GM10266 (cell line): ENCODE measurements around the gene SLC38A2.
A peak's percentile ranks its signal among the peaks of the same experiment; 100 is the strongest.

ENCODE experiments used
- DNase-seq: peaks from one replicate; pipeline ENCODE4 v3.0.0; 2012; ENCODE audit errors: extremely low spot score
- CTCF ChIP-seq: IDR thresholded peaks from 2 replicates; pipeline ENCODE4 v1.5.1; 2012; ENCODE audit warnings: mild to moderate bottlenecking, low read depth; ENCODE audit not compliant: control insufficient read depth, insufficient read depth; ENCODE audit errors: missing control alignments

SLC38A2 gene

DNA sequence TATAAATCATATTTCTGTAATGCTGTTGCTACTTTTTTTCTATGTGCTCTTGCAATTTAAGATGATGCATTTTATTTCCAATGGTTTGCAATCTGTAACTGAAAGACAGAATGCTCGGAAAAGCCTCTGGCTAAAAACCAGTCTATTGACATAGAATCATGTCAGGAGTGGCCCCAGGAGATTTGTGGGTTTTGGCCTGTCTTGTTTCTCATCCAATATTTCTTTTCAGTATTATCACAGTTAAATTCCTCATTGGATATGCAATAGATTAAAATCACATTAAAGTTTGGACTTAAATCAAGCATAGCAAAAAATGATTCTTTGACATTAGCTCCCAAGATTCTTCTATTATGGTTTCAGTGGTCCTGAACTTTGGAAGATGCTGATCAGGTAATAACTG lies 19.1 kb upstream of the SLC38A2 start:
- TF ChIP-seq CTCF = no peak
- no peak for DNase-seq

DNA sequence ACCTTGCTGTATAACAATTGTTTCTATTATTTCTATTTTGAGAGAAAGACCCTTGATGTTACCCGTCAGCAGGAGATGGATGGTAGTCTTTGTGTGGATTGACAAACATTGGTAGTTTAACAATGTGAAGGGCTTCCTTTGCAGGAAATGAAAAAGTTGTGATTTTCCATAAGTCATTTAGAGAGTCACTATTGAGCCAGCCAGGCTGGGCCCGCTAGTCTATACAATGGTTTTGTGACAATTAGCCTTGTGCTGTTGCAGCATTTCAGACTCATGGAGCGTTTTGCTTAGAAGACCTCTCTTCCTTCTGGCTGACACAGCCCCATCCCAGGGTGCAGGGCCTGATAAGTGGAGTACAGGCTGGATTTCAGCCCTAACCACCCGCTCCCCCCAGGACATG lies 18.3 kb upstream of the SLC38A2 start:
- DNase-seq = no peak
- TF ChIP-seq CTCF = no peak

GRCh38 chr12:46390304-46390703 lies 17.7 kb upstream of the SLC38A2 start:
- no peak for DNase-seq
- TF ChIP-seq CTCF = no peak

DNA sequence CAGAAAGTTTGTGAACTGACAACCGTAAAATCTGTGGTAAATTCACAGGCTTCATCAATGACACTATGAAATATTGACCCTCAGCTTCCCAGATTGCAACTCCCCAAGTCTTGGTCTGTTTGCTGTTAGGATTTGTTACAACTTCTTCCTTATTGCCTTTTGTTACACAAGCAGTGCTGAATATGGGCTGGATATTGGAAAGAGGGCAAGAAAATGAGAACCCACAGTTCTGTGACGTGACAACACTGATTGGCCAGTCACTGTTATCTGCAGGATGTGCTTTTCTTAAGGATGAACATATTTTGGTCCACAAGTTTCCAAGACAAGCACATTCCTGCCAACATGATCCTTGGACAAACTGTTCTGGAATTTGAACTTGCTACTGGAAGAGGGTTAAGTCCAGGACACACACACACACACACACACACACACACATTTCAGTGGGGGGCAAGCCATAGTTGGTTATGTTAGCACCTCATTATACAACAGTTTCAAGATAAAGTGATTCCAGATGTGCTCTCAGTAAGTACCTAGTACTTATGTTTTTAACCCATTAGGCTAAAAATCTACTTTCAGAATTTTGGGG lies 16.6 kb upstream of the SLC38A2 start:
- no peak for TF ChIP-seq CTCF
- no peak for DNase-seq

DNA sequence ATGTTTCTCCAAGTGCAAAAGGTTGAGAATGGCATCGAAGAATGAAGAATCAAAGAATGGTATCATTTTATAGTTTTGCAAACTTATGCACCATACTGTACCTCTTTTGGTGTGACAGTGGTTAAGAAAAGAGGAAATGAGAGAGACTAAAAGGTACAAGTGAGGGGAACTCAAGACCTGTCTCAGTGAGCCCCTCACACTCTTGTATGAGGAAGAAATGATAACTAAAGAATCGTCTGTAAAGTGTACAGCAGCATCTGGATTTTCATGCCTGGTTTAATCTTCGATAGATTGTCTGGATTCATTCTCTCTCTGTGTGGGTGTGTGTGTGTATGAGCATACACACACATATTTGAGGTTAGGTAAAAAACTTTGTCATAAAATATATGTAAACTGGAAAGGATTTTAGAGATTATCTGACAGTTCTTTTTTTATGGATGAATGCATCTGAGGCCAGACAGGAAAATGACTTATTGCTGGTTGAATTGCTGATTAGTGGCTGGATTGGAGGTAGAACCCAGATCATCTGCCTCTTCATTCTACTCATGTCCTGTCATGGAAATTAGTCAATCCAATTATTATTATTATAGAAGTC lies 16.0 kb upstream of the SLC38A2 start:
- no peak for TF ChIP-seq CTCF
- peak; percentile 34 for DNase-seq

DNA sequence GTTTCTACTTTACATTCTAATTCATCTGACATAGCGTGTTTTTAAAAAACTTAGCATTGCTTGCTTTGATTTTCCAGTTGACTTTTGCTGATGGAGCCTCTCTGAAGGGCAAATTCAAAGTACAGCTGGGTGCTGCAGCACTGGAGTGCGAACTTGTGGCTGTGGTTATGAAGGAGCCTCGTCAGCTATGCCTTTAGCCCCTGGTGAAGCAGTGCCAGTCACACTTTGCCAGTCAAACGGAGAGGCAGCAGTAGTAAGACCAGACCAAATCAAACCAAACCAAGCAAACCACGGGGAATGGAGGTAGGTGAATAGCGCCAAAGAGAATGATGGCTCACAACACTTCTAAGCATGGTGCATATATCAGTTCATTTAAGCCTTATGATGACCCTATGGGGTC lies 15.1 kb upstream of the SLC38A2 start:
- TF ChIP-seq CTCF = no peak
- no peak for DNase-seq

GRCh38 chr12:46386877-46387629 lies 14.5 kb upstream of the SLC38A2 start:
- DNase-seq = peak; percentile 50
- TF ChIP-seq CTCF = no peak
